Fibroblast of gingiva (primary cell): Measurements from ENCODE around the gene FGD2.
A peak's percentile ranks its signal among the peaks of the same experiment; 100 is the strongest.
"Not testable (repeated sequence)": the region's sequence is repeated elsewhere in the genome, so short reads cannot be mapped to it uniquely, and the experiment has no call there.

Source experiments
- DNase-seq: peaks from one replicate; pipeline ENCODE4 v3.0.0-alpha.2; 2011; ENCODE audit warnings: low read depth

Gene FGD2

GRCh38 chr6:36990401-36990800 lies 15.1 kb upstream of the FGD2 start:
- not testable (repeated sequence) for DNase-seq

GRCh38 chr6:36997811-36998722 lies 7.4 kb upstream of the FGD2 start:
- DNase-seq = peak; percentile 74

GRCh38 chr6:36998723-36999038 lies 6.8 kb upstream of the FGD2 start:
- DNase-seq = no peak

- DNase-seq = no peak
Observed at GRCh38 chr6:36999061-36999750, 6.2 kb upstream of the FGD2 start.

- no peak for DNase-seq
Observed at GRCh38 chr6:36999751-37000125, 5.7 kb upstream of the FGD2 start.

GRCh38 chr6:37004044-37004980 lies 1.1 kb upstream of the FGD2 start:
- DNase-seq = no peak

- no peak for DNase-seq
Observed at GRCh38 chr6:37005827-37006567, 542 bp downstream of the FGD2 start.

- no peak for DNase-seq
Observed at GRCh38 chr6:37006793-37007339, 1.4 kb downstream of the FGD2 start.

- no peak for DNase-seq
Observed at GRCh38 chr6:37007340-37008043, 2.0 kb downstream of the FGD2 start.

- DNase-seq = no peak
Observed at GRCh38 chr6:37008484-37009465, 3.3 kb downstream of the FGD2 start.

GRCh38 chr6:37010402-37010892 lies 5.0 kb downstream of the FGD2 start:
- no peak for DNase-seq

- DNase-seq = peak; percentile 71
Observed at GRCh38 chr6:37011656-37012378, 6.4 kb downstream of the FGD2 start.

- no peak for DNase-seq
Observed at GRCh38 chr6:37013516-37014491, 8.3 kb downstream of the FGD2 start.

- no peak for DNase-seq
Observed at GRCh38 chr6:37014667-37015066, 9.2 kb downstream of the FGD2 start.

GRCh38 chr6:37015532-37015931 lies 10.1 kb downstream of the FGD2 start:
- DNase-seq = no peak

GRCh38 chr6:37016995-37017394 lies 11.5 kb downstream of the FGD2 start:
- DNase-seq = no peak

GRCh38 chr6:37017606-37018197 lies 12.2 kb downstream of the FGD2 start:
- no peak for DNase-seq
